Activated T-cell treated with anti-CD3 and anti-CD28 coated beads, Interleukin-2, amount 50 U/mL, for 4 hours (primary cell): ENCODE measurements around the gene TOR2A. TPM values are rescaled to one million over a fixed set of nuclear protein-coding genes. Genes with fewer than 3 reads are reported as not detected.

Experiments
- ATAC-seq, 2 donors: fragments of 200-7000 bp; cut with Tn5 transposase; one replicate each; pipeline ENCODE4 v1.10.0; 2021
- DNase-seq: peaks from one replicate; pipeline ENCODE4 v3.0.0-alpha.2; 2020
- H3K27me3 Mint-ChIP-seq: one replicate; pipeline ENCODE4 v1.8.0; 2021; ENCODE audit warnings: low read depth, mixed read lengths
- H3K36me3 Mint-ChIP-seq: one replicate; pipeline ENCODE4 v1.8.0; 2022; ENCODE audit warnings: mixed read lengths; ENCODE audit not compliant: insufficient read depth
- H3K4me1 Mint-ChIP-seq: one replicate; pipeline ENCODE4 v1.8.0; 2021; ENCODE audit warnings: low read depth, mixed read lengths
- H3K4me3 Mint-ChIP-seq: one replicate; pipeline ENCODE4 v1.8.0; 2021; ENCODE audit warnings: mild to moderate bottlenecking, moderate library complexity, mixed read lengths
- H3K9me3 Mint-ChIP-seq: one replicate; pipeline ENCODE4 v1.8.0; 2021; ENCODE audit warnings: mixed read lengths
- total RNA-seq, 3 donors: library from RNA; stranded (reverse); gene quantifications; one replicate each; pipeline ENCODE4 v1.2.1, GENCODE V29; 2021

TOR2A gene
- total RNA-seq, 3 donors from 2014 or later, result 19.8 to 23.6 (median 20.1) TPM

GRCh38 chr9:127772603-127773002, 37.5 kb upstream of the TOR2A start:
- no peak overlapping the region for H3K4me3 Mint-ChIP-seq
- no peaks in the 10 kb centered on the region for H3K27me3 Mint-ChIP-seq
- no peaks in the 10 kb centered on the region for H3K9me3 Mint-ChIP-seq
- H3K36me3 Mint-ChIP-seq, result peaks cover 11% of the 10 kb centered on the region
- DNase-seq, result no peak
- ATAC-seq, result no peak
- peaks cover 64% of the 10 kb centered on the region for H3K4me1 Mint-ChIP-seq

- Mint-ChIP-seq H3K4me1 (peaks cover 67% of the 10 kb centered on the region), H3K4me3 (peak overlapping the region; percentile 86)
- no peak for DNase-seq
Measured at GRCh38 chr9:127771570-127772189, 36.6 kb upstream of the TOR2A start.

DNA sequence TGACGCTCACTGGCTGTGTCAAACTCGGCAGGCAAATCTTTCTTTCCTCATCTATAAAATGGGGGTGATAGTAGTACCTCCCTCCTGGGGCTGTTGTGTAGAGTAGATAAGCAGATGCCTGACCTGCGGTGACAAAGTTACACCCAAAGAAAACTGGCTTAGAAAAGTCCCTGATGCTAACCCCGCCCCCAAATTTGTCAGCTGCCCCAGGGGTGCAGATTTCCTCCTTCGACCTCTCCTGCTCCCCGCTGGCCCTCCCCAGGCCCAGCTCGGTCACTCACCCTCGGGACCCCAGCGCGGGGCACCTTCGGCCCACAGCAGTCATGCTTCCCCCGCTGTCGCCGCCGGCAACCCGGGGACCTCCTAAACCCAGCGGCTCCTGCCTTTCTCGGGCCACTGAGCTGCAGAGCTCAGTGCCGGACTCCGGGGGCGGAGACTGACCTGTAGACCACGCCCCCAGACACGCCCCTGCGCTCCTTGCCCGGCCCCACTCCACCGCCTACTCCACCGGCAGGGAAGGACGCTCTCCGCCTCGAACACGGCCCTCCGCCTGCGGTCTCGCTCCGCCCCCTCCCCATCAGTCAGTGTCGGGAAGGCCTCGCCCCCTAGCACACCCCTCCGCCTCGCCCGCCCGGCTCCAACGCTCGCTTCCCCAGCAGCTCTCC, 35.9 kb upstream of the TOR2A start:
- peaks cover 65% of the 10 kb centered on the region for H3K4me1 Mint-ChIP-seq
- peaks cover 13% of the 10 kb centered on the region for H3K36me3 Mint-ChIP-seq
- no peaks in the 10 kb centered on the region for H3K27me3 Mint-ChIP-seq
- ATAC-seq, result peak; percentile 93 to 94
- DNase-seq, result peak; percentile 96
- H3K9me3 Mint-ChIP-seq, result no peaks in the 10 kb centered on the region
- peak overlapping the region; percentile 86 for H3K4me3 Mint-ChIP-seq

More at GRCh38 chr9:127771570-127772189, 36.6 kb upstream of the TOR2A start:
- peaks cover 11% of the 10 kb centered on the region for H3K36me3 Mint-ChIP-seq
- no peaks in the 10 kb centered on the region for H3K27me3 Mint-ChIP-seq
- no peaks in the 10 kb centered on the region for H3K9me3 Mint-ChIP-seq
- ATAC-seq, result no peak

DNA sequence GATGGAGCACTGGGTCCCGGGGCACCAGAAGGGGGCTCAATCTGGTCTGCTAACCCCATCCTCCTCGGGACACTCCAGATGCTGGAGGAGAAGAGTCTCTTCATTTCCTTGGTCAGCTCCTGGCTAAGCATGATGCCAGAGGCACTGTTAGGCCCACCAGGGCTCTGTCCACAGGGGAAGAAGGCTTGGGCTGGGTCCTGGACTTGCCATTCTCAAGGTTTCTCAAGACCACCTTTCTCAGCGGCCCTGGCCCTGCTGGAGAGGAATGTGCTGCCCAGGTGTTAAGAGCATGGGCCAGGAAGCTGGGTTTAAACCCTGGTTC, 35.5 kb upstream of the TOR2A start:
- Mint-ChIP-seq H3K9me3 (no peaks in the 10 kb centered on the region), H3K4me3 (peak overlapping the region; percentile 86), H3K27me3 (no peaks in the 10 kb centered on the region), H3K36me3 (peaks cover 14% of the 10 kb centered on the region), H3K4me1 (peaks cover 69% of the 10 kb centered on the region)
- DNase-seq, result no peak
- no peak for ATAC-seq

DNA sequence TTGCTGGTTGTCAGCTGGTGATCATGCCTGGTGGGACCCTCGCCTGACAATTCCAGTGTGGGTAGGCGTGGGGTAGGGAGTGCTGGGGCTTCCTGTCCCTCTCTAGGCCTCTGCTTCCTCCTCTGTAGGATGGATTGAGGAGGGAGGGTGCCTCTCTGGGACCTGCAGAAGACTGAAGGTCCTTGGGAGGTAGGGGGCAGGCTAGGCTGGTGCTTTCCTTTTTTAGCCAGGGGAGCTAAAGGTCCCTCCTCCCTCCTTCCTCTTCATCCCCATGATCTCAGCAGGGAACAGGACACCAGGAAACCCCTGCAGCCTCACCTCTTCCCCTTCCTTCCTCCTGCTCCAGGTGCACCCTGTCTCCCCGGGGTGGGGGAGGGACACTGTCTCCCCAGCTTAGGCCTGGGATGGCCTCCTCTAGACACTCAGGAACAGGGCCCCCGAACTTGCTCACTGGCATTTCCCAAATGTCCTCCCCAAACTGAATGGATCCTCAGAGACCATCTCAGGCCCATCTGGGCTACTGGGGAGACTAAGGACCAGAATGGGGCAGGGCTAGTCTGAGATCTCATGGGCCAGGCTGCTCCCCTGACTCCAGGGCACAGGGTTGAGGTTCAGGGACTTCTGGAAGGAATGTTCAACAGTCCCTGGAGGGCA, 35.0 kb upstream of the TOR2A start:
- Mint-ChIP-seq H3K4me1 (peaks cover 73% of the 10 kb centered on the region), H3K27me3 (no peaks in the 10 kb centered on the region), H3K36me3 (peaks cover 17% of the 10 kb centered on the region), H3K9me3 (no peaks in the 10 kb centered on the region), H3K4me3 (peak overlapping the region; percentile 86)
- no peak for ATAC-seq
- DNase-seq, result no peak

DNA sequence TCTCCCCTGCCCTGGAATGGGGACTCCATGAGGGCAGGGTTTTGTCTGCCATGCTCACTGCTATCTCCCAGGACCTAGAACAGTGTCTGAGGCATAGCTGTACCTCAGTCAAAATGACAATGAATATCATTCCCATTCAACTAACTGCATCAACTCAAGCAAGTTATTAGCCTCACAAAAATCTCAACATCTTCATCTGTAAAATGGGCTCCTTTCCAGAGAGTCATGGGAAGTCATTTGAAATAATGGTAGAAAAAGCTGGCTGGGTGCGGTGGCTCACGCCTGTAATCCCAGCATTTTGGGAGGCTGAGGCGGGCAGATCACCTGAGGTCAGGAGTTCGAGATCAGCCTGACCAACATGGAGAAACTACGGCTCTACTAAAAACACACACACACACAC, 34.0 kb upstream of the TOR2A start:
- ATAC-seq, result no peak
- Mint-ChIP-seq H3K36me3 (peaks cover 15% of the 10 kb centered on the region), H3K27me3 (no peaks in the 10 kb centered on the region), H3K4me3 (peak overlapping the region; percentile 17), H3K9me3 (no peaks in the 10 kb centered on the region), H3K4me1 (peaks cover 79% of the 10 kb centered on the region)
- no peak for DNase-seq

- Mint-ChIP-seq H3K36me3 (peaks cover 13% of the 10 kb centered on the region), H3K27me3 (no peaks in the 10 kb centered on the region), H3K4me1 (peaks cover 81% of the 10 kb centered on the region), H3K4me3 (peak overlapping the region; percentile 17), H3K9me3 (no peaks in the 10 kb centered on the region)
- ATAC-seq (no peak), DNase-seq (no peak)
Measured at GRCh38 chr9:127768698-127769097, 33.6 kb upstream of the TOR2A start.

DNA sequence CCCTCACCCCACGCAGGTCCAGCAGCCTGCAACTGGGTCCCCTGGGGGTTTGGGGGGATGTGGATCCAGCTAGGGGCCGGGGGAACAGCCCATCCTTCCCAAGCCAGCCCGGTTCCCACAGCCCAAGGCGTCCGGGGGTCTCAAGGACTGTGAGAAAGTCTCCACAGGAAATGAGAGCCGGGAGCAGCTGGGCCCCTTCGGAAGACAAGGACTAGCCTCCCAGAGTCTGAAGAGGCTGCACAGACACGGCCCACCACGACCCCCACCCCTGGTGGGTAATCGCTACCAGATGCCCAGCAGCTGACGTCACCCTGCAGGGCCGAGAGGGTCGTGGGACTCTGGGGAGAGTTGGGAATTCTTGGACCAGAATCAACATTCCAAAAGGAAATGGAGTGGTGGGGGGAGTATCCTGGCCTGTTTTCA, 32.8 kb upstream of the TOR2A start:
- ATAC-seq (no peak), DNase-seq (no peak)
- H3K4me1 Mint-ChIP-seq, result peaks cover 82% of the 10 kb centered on the region
- no peaks in the 10 kb centered on the region for H3K27me3 Mint-ChIP-seq
- H3K9me3 Mint-ChIP-seq, result no peaks in the 10 kb centered on the region
- peak overlapping the region; percentile 17 for H3K4me3 Mint-ChIP-seq
- H3K36me3 Mint-ChIP-seq, result peaks cover 13% of the 10 kb centered on the region

- no peaks in the 10 kb centered on the region for H3K27me3 Mint-ChIP-seq
Measured at GRCh38 chr9:127767410-127767809, 32.3 kb upstream of the TOR2A start.

DNA sequence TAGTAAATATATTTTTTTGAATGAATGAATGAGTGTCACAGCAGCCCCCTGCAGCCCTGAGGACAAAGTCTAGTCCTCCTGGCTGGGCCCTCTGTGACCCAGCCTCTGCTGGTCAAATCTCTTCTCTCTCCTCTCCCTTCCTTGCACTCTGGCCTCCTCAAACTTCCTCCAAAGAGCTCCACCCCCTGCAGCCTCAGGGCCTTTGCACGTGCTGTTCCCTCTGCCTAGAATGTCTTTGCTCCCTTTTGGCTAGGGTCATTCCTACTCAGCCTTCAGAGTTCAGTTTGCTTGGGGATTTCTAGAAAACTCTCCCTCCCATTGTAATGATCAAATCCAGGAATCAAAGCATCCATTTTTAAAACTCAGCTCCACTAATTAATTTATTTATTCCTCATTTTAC, 30.3 kb upstream of the TOR2A start:
- DNase-seq, result no peak
- Mint-ChIP-seq H3K4me3 (no peak overlapping the region), H3K4me1 (peaks cover 74% of the 10 kb centered on the region), H3K36me3 (peaks cover 13% of the 10 kb centered on the region), H3K9me3 (no peaks in the 10 kb centered on the region), H3K27me3 (no peaks in the 10 kb centered on the region)
- ATAC-seq, result no peak

More at GRCh38 chr9:127767410-127767809, 32.3 kb upstream of the TOR2A start:
- H3K4me3 Mint-ChIP-seq, result peak overlapping the region; percentile 53
- no peak for ATAC-seq
- H3K36me3 Mint-ChIP-seq, result peaks cover 13% of the 10 kb centered on the region
- DNase-seq, result no peak
- H3K9me3 Mint-ChIP-seq, result no peaks in the 10 kb centered on the region
- peaks cover 85% of the 10 kb centered on the region for H3K4me1 Mint-ChIP-seq

GRCh38 chr9:127763918-127764384, 28.9 kb upstream of the TOR2A start:
- Mint-ChIP-seq H3K27me3 (no peaks in the 10 kb centered on the region), H3K36me3 (peaks cover 12% of the 10 kb centered on the region), H3K4me3 (no peak overlapping the region), H3K9me3 (no peaks in the 10 kb centered on the region), H3K4me1 (peaks cover 61% of the 10 kb centered on the region)
- DNase-seq, result no peak
- ATAC-seq, result peak; percentile 49 to 56

GRCh38 chr9:127762111-127762676, 27.1 kb upstream of the TOR2A start:
- H3K4me1 Mint-ChIP-seq, result peaks cover 45% of the 10 kb centered on the region

GRCh38 chr9:127761491-127761956, 26.4 kb upstream of the TOR2A start:
- DNase-seq (no peak), ATAC-seq (no peak)
- H3K4me1 Mint-ChIP-seq, result peaks cover 40% of the 10 kb centered on the region
- H3K9me3 Mint-ChIP-seq, result no peaks in the 10 kb centered on the region
- no peak overlapping the region for H3K4me3 Mint-ChIP-seq
- H3K27me3 Mint-ChIP-seq, result no peaks in the 10 kb centered on the region
- H3K36me3 Mint-ChIP-seq, result peaks cover 15% of the 10 kb centered on the region

More at GRCh38 chr9:127762111-127762676, 27.1 kb upstream of the TOR2A start:
- no peak for DNase-seq
- Mint-ChIP-seq H3K9me3 (no peaks in the 10 kb centered on the region), H3K4me3 (no peak overlapping the region), H3K36me3 (peaks cover 15% of the 10 kb centered on the region), H3K27me3 (no peaks in the 10 kb centered on the region)
- no peak for ATAC-seq

GRCh38 chr9:127761061-127761460, 26.0 kb upstream of the TOR2A start:
- H3K4me3 Mint-ChIP-seq, result no peak overlapping the region
- peaks cover 12% of the 10 kb centered on the region for H3K36me3 Mint-ChIP-seq
- H3K27me3 Mint-ChIP-seq, result no peaks in the 10 kb centered on the region
- no peak for ATAC-seq
- peaks cover 36% of the 10 kb centered on the region for H3K4me1 Mint-ChIP-seq
- no peaks in the 10 kb centered on the region for H3K9me3 Mint-ChIP-seq
- no peak for DNase-seq
